Activated CD8-positive, alpha-beta memory T cell treated with anti-CD3 and anti-CD28 coated beads for 4 hours (primary cell): ENCODE data around the gene NEAT1.

Experiments used
- DNase-seq, 2 donors: peaks; one replicate each; pipeline ENCODE4 v3.0.0-alpha.2; 2020; ENCODE audit warnings: low read depth in 2 of 2

NEAT1 gene

GRCh38 chr11:65422633-65423515 lies at the start of gene NEAT1:
TSS of gene NEAT1 (plus strand) at chr11:65422798.
- DNase-seq, result peak; percentile 82 to 85

GRCh38 chr11:65373839-65374580 lies 48.6 kb upstream of the NEAT1 start:
- DNase-seq, result no peak

- no peak for DNase-seq
Measured at GRCh38 chr11:65375012-65375411, 47.6 kb upstream of the NEAT1 start.

GRCh38 chr11:65376138-65376713 lies 46.4 kb upstream of the NEAT1 start:
- DNase-seq, result no peak

- DNase-seq, result no peak
Measured at GRCh38 chr11:65377036-65377435, 45.6 kb upstream of the NEAT1 start.

- no peak for DNase-seq
Measured at GRCh38 chr11:65377777-65378176, 44.8 kb upstream of the NEAT1 start.

- DNase-seq, result no peak
Measured at GRCh38 chr11:65378208-65378927, 44.2 kb upstream of the NEAT1 start.

GRCh38 chr11:65378928-65379638 lies 43.5 kb upstream of the NEAT1 start:
- no peak for DNase-seq

- no peak for DNase-seq
Measured at GRCh38 chr11:65379698-65380459, 42.7 kb upstream of the NEAT1 start.

- no peak for DNase-seq
Measured at GRCh38 chr11:65380460-65381119, 42.0 kb upstream of the NEAT1 start.

GRCh38 chr11:65381716-65382032 lies 40.9 kb upstream of the NEAT1 start:
- no peak for DNase-seq

GRCh38 chr11:65382033-65382803 lies 40.4 kb upstream of the NEAT1 start, which contains the start of gene SLC25A45:
TSS of gene SLC25A45 (minus strand) at chr11:65382646. CDS start at chr11:65381951, 695 bp downstream.
- peak; percentile 87 to 89 for DNase-seq

- no peak for DNase-seq
Measured at GRCh38 chr11:65382804-65383368, 39.7 kb upstream of the NEAT1 start.

- DNase-seq, result no peak
Measured at GRCh38 chr11:65383778-65384177, 38.8 kb upstream of the NEAT1 start.

- DNase-seq, result no peak
Measured at GRCh38 chr11:65384301-65384889, 38.2 kb upstream of the NEAT1 start.

- peak; percentile 76 to 79 for DNase-seq
Measured at GRCh38 chr11:65386307-65387140, 36.1 kb upstream of the NEAT1 start, which contains the start of gene FRMD8. TSS of gene FRMD8 (plus strand) at chr11:65386637. CDS start at chr11:65387037, 400 bp downstream.

GRCh38 chr11:65388731-65389130 lies 33.9 kb upstream of the NEAT1 start:
- DNase-seq, result no peak
